CD14-positive monocyte (primary cell): ENCODE results near the gene TEAD2. TPM values are rescaled to one million over a fixed set of nuclear protein-coding genes. Genes with fewer than 3 reads are reported as not detected.

Source experiments
- DNase-seq, 3 donors: peaks; one replicate each; pipeline ENCODE4 v3.0.0-alpha.2; 2011 to 2022
- H2AFZ ChIP-seq: 2 replicates; pipeline ENCODE4 v1.6.0; 2012; ENCODE audit warnings: mild to moderate bottlenecking, low read depth, low read length, inconsistent platforms; ENCODE audit not compliant: insufficient read depth, poor library complexity, severe bottlenecking
- H3K27ac ChIP-seq, 2 donors: 1 replicate in 1 of 2; 2 replicates in 1 of 2; pipeline ENCODE4 v1.5.1; 2012 to 2013; ENCODE audit warnings: low read length in 2 of 2, control low read depth in 1 of 2, inconsistent platforms in 1 of 2, low read depth in 1 of 2, mild to moderate bottlenecking in 1 of 2
- H3K27me3 ChIP-seq, 2 donors: one replicate each; pipeline versions ENCODE4 v1.6.0 to v1.6.1; 2011 to 2013; ENCODE audit warnings: low read length in 2 of 2; ENCODE audit not compliant: control insufficient read depth in 2 of 2, insufficient read depth in 2 of 2
- H3K36me3 ChIP-seq, 2 donors: replicated peaks in 1 of 2; 1 replicate in 1 of 2; 2 replicates in 1 of 2; pipeline versions ENCODE4 v1.5.1 to v1.6.1; 2012 to 2013; ENCODE audit warnings: low read length in 2 of 2, control low read depth in 1 of 2, inconsistent platforms in 1 of 2, mild to moderate bottlenecking in 1 of 2; ENCODE audit not compliant: insufficient read depth in 2 of 2, control insufficient read depth in 1 of 2
- H3K4me1 ChIP-seq, 2 donors: 1 replicate in 1 of 2; 2 replicates in 1 of 2; pipeline versions ENCODE4 v1.5.1 to v1.6.1; 2012 to 2013; ENCODE audit warnings: low read length in 2 of 2, control low read depth in 1 of 2, inconsistent platforms in 1 of 2, mild to moderate bottlenecking in 1 of 2, moderate library complexity in 1 of 2; ENCODE audit not compliant: insufficient read depth in 2 of 2, control insufficient read depth in 1 of 2
- H3K4me2 ChIP-seq: replicated peaks from 2 replicates; pipeline ENCODE3; 2012; ENCODE audit warnings: low read length, moderate library complexity, mild to moderate bottlenecking; ENCODE audit not compliant: poor library complexity, severe bottlenecking; ENCODE audit errors: extremely low read depth
- H3K4me3 ChIP-seq, 3 experiments: fragments of 200-600 bp in 1 of 3; sonication (generic) in 1 of 3; replicated peaks in 1 of 3; 1 replicate in 2 of 3; 2 replicates in 1 of 3; pipeline ENCODE4 v1.5.1; 2011 to 2013; ENCODE audit warnings: low read length in 3 of 3, mild to moderate bottlenecking in 3 of 3, control low read depth in 2 of 3, low read depth in 2 of 3, inconsistent platforms in 1 of 3, moderate library complexity in 1 of 3
- H3K79me2 ChIP-seq: 2 replicates; pipeline ENCODE4 v1.6.0; 2012; ENCODE audit warnings: mild to moderate bottlenecking, control low read depth, inconsistent platforms, low read length, moderate library complexity; ENCODE audit not compliant: insufficient read depth
- H3K9ac ChIP-seq: 2 replicates; pipeline ENCODE4 v1.6.0; 2017; ENCODE audit warnings: low read length, mild to moderate bottlenecking; ENCODE audit not compliant: insufficient read depth, poor library complexity, severe bottlenecking
- H3K9me3 ChIP-seq, 2 donors: replicated peaks in 1 of 2; 1 replicate in 1 of 2; 2 replicates in 1 of 2; pipeline versions ENCODE4 v1.5.1 to v1.6.1; 2012 to 2013; ENCODE audit warnings: low read length in 2 of 2, control low read depth in 1 of 2; ENCODE audit not compliant: control insufficient read depth in 1 of 2, insufficient read depth in 1 of 2
- H4K20me1 ChIP-seq: 2 replicates; pipeline ENCODE4 v1.6.0; 2012; ENCODE audit warnings: mild to moderate bottlenecking, low read length, control low read depth, moderate library complexity; ENCODE audit not compliant: insufficient read depth
- H3K27ac Mint-ChIP-seq, 7 donors: one replicate each; pipeline ENCODE4 v1.8.0; 2020; ENCODE audit warnings: mild to moderate bottlenecking in 7 of 7, mixed read lengths in 7 of 7, moderate library complexity in 6 of 7, inconsistent platforms in 2 of 7
- H3K27me3 Mint-ChIP-seq, 3 donors: one replicate each; pipeline ENCODE4 v1.8.0; 2021 to 2022; ENCODE audit warnings: low read depth in 3 of 3, mild to moderate bottlenecking in 3 of 3, mixed read lengths in 3 of 3, moderate library complexity in 3 of 3, inconsistent platforms in 1 of 3
- H3K36me3 Mint-ChIP-seq, 2 donors: one replicate each; pipeline ENCODE4 v1.8.0; 2020; ENCODE audit warnings: mixed read lengths in 2 of 2, inconsistent platforms in 1 of 2, mild to moderate bottlenecking in 1 of 2
- H3K4me1 Mint-ChIP-seq: one replicate; pipeline ENCODE4 v1.8.0; 2020; ENCODE audit warnings: mild to moderate bottlenecking, mixed read lengths
- H3K4me3 Mint-ChIP-seq, 2 donors: one replicate each; pipeline ENCODE4 v1.8.0; 2020; ENCODE audit warnings: mild to moderate bottlenecking in 2 of 2, mixed read lengths in 2 of 2, moderate library complexity in 1 of 2
- H3K9me3 Mint-ChIP-seq, 7 donors: one replicate each; pipeline ENCODE4 v1.8.0; 2020 to 2022; ENCODE audit warnings: mixed read lengths in 7 of 7, mild to moderate bottlenecking in 6 of 7, moderate library complexity in 6 of 7, inconsistent platforms in 2 of 7
- WGBS: methylation state at CpG from one replicate; pipeline ENCODE4 v1.1.5; 2013; ENCODE audit warnings: missing lambda C conversion rate; ENCODE audit not compliant: insufficient coverage; 5-methylcytosine and 5-hydroxymethylcytosine counted together
- intact Hi-C, 2 donors: fragments of 100-400 bp; cut with micrococcal nuclease; formaldehyde crosslinking; loops; one replicate each; pipeline versions ENCODE4 v1.15.0 to v1.15.1; 2023
- polyA plus RNA-seq, 3 donors: library from polyadenylated mRNA; depleted of rRNA in 1 of 3; unstranded in 2 of 3; stranded (reverse) in 1 of 3; fragments of 300-500 nt in 2 of 3; fragments of >200 nt in 1 of 3; fragmentation: Illumina TruSeq in 2 of 3; gene quantifications; 1 replicate in 2 of 3; 2 replicates in 1 of 3; pipeline ENCODE4 v1.2.3, GENCODE V29; 2012 to 2021
- TF ChIP-seq, protein P1 (sequence below): fragments of 200-600 bp; IDR thresholded peaks from one replicate; pipeline ENCODE4 v1.8.0; 2022; ENCODE audit warnings: antibody characterized with exemption, mild to moderate bottlenecking

TEAD2 gene
- polyA plus RNA-seq, 3 donors, result not detected

DNA sequence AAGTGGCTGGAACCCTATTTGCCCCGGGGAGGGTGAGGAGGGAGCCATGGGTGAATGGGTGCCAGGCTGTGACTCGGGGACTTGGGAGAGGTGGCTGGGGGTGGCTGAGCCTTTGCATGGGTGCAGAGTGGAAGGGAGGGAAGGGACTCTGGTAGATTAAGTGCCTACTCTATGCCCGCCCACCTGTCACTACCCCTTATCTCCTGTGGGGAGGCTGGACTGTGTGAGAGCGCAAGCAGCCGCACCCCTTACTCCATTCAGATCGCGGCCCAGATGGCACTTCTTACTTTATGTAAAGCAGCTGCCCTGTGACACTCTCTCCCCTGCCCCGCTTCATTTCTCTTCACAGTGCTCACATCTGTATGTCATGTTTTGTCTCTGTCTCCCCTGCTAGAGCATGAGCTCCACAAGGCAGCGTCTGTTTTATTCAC is 28.7 kb upstream of the TEAD2 start:
- Histone ChIP-seq H3K27me3 (no peaks in the 10 kb centered on the region), H3K4me3 (no peak overlapping the region), H2AFZ (no peak overlapping the region), H3K4me1 (peaks cover 3 to 5% of the 10 kb centered on the region in 2 donors), H3K4me2 (no peak overlapping the region), H3K9ac (no peak overlapping the region), H4K20me1 (no peaks in the 10 kb centered on the region), H3K36me3 (no peaks in the 10 kb centered on the region), H3K9me3 (no peaks in the 10 kb centered on the region), H3K27ac (no peak overlapping the region), H3K79me2 (no peaks in the 10 kb centered on the region)
- H3K27ac Mint-ChIP-seq, result no peak overlapping the region
- H3K4me1 Mint-ChIP-seq, result peaks cover 15% of the 10 kb centered on the region
- H3K36me3 Mint-ChIP-seq, result no peaks in the 10 kb centered on the region
- H3K9me3 Mint-ChIP-seq, result peaks cover 0 to 4% (median 0%) of the 10 kb centered on the region in 7 donors
- intact Hi-C loops, result loop anchor here in 1 of 2 donors (5.0 kb wide), 1 partner anchor 51 kb away; the partner anchor contains the start of gene SLC17A7
- peaks cover 4 to 13% (median 13%) of the 10 kb centered on the region in 3 donors for H3K27me3 Mint-ChIP-seq
- WGBS, result 83% methylated on average over 4 of the region's 9 CpGs
- TF ChIP-seq, protein P1, sequence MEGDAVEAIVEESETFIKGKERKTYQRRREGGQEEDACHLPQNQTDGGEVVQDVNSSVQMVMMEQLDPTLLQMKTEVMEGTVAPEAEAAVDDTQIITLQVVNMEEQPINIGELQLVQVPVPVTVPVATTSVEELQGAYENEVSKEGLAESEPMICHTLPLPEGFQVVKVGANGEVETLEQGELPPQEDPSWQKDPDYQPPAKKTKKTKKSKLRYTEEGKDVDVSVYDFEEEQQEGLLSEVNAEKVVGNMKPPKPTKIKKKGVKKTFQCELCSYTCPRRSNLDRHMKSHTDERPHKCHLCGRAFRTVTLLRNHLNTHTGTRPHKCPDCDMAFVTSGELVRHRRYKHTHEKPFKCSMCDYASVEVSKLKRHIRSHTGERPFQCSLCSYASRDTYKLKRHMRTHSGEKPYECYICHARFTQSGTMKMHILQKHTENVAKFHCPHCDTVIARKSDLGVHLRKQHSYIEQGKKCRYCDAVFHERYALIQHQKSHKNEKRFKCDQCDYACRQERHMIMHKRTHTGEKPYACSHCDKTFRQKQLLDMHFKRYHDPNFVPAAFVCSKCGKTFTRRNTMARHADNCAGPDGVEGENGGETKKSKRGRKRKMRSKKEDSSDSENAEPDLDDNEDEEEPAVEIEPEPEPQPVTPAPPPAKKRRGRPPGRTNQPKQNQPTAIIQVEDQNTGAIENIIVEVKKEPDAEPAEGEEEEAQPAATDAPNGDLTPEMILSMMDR, result no peak
- DNase-seq, result no peak
- H3K4me3 Mint-ChIP-seq, result no peak overlapping the region

DNA sequence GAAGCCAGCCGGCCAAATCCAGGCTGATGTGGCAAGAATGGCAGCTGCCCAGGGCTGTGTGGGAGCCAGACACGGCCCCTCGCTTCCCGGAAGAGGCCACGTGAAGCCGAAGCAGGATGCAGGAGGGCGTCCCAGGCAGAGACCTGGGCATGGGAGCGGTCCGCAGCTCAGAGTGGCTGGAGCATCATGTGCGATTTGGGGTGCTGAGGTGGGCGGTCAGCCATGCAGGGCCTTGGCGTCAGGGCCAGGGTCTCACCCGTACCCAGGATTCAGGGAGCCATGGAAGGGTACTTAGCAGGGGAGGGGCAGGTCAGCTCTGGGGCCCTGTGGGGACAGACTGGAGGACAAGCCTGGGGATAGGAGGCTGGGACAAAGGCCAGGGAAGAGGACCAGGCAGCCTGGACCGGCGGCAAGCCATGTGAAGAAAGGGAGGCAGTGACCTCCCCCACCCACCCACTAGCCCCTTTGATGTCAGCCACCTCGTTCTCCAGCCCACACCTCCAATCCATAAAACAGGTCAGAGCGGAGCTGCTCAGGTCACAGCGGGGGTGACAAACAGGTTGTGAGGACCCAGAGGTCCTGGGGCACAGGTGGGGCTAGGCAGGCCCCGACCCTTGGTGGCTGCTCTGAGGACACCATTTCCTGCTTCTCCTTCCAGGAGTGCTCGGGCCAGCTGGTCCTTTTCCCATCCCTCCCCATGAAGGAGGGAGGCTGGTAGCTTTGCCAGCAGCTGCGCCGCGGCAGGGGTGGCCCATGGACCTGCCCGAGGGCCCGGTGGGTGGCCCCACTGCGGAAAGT is 28.1 kb upstream of the TEAD2 start:
- Histone ChIP-seq H3K4me1 (peaks cover 3 to 5% of the 10 kb centered on the region in 2 donors), H3K9me3 (no peaks in the 10 kb centered on the region), H3K36me3 (no peaks in the 10 kb centered on the region), H4K20me1 (no peaks in the 10 kb centered on the region), H3K4me3 (no peak overlapping the region), H2AFZ (no peak overlapping the region), H3K4me2 (no peak overlapping the region), H3K79me2 (no peaks in the 10 kb centered on the region), H3K9ac (no peak overlapping the region), H3K27ac (no peak overlapping the region), H3K27me3 (no peaks in the 10 kb centered on the region)
- H3K4me1 Mint-ChIP-seq, result peaks cover 13% of the 10 kb centered on the region
- no peak overlapping the region for H3K27ac Mint-ChIP-seq
- H3K36me3 Mint-ChIP-seq, result no peaks in the 10 kb centered on the region
- TF ChIP-seq, protein P1, result no peak
- DNase-seq, result no peak
- intact Hi-C loops, result loop anchor here in 1 of 2 donors (5.0 kb wide), 1 partner anchor 52 kb away; the partner anchor contains the start of gene SLC17A7
- WGBS, result 88% methylated on average over 22 of the region's 26 CpGs
- peaks cover 4 to 18% (median 13%) of the 10 kb centered on the region in 3 donors for H3K27me3 Mint-ChIP-seq
- H3K9me3 Mint-ChIP-seq, result peaks cover 0 to 4% (median 0%) of the 10 kb centered on the region in 7 donors
- H3K4me3 Mint-ChIP-seq, result no peak overlapping the region
